Measurements from ENCODE around the gene NOCT.

DNA sequence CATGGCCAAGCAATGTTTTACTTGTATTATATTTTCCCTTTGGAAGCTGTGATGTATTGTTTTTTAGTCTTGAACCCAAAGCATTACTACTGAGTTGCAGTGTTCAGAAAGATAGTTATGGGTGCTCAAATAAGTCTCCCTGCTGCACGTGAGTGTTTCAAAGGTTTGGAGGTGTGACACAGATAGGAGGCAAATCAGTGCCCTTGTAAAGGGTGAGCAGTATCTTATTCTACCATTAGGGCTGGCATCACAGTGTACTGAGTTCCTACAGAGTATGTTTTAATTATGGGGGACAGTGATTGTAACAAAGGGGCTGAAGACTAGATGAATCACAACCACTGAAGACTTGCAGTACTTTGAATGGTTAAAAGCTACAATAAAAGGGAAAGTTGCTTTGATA is 38.3 kb downstream of the NOCT start:
- TF ChIP-seq CTCF (IDR thresholded peaks at IDR 0.05) (no peak), POLR2A (IDR thresholded peaks at IDR 0.05) (no peak), POLR2AphosphoS5 (IDR thresholded peaks at IDR 0.05) (no peak), EP300 (IDR thresholded peaks at IDR 0.05) (no peak)
